Keratinocyte (primary cell): ENCODE data around the gene BEAN1. TPM values are rescaled to one million over a fixed set of nuclear protein-coding genes. Genes with fewer than 3 reads are reported as not detected.

Experiments used
- DNase-seq: peaks from one replicate; pipeline ENCODE4 v3.0.0-alpha.2; 2011; ENCODE audit warnings: low read depth, missing footprints, low spot score
- FAIRE-seq: peaks from 2 replicates; lab custom pipeline; 2011; peaks lifted over from hg19 to GRCh38; lab: Jason Lieb, UNC
- H2AFZ ChIP-seq: 2 replicates; pipeline ENCODE4 v1.6.0; 2012; ENCODE audit warnings: low read length, control low read depth, inconsistent platforms; ENCODE audit not compliant: control insufficient read depth
- H3K27ac ChIP-seq: 2 replicates; pipeline ENCODE4 v1.5.1; 2011; ENCODE audit warnings: low read length; ENCODE audit not compliant: control insufficient read depth, insufficient read depth
- H3K27me3 ChIP-seq: 3 replicates; pipeline ENCODE4 v1.6.0; 2011; ENCODE audit warnings: low read length; ENCODE audit not compliant: control insufficient read depth, insufficient read depth; ENCODE audit errors: extremely low read depth
- H3K36me3 ChIP-seq, 2 experiments: 2 replicates in 1 of 2; 3 replicates in 1 of 2; pipeline ENCODE4 v1.5.1; 2011; ENCODE audit warnings: low read length in 2 of 2, mild to moderate bottlenecking in 1 of 2; ENCODE audit not compliant: control insufficient read depth in 2 of 2, insufficient read depth in 2 of 2; ENCODE audit errors: extremely low read depth in 1 of 2
- H3K4me1 ChIP-seq: 3 replicates; pipeline ENCODE4 v1.5.1; 2011; ENCODE audit warnings: low read length; ENCODE audit not compliant: control insufficient read depth, insufficient read depth; ENCODE audit errors: extremely low read depth
- H3K4me2 ChIP-seq: 3 replicates; pipeline ENCODE4 v1.6.0; 2011; ENCODE audit warnings: low read depth, low read length; ENCODE audit not compliant: control insufficient read depth, insufficient read depth; ENCODE audit errors: extremely low read depth
- H3K4me3 ChIP-seq, 3 experiments: fragments of 200-600 bp in 1 of 3; sonication (generic) in 1 of 3; 2 replicates in 2 of 3; 3 replicates in 1 of 3; pipeline ENCODE4 v1.5.1; 2011 to 2016; ENCODE audit warnings: low read length in 3 of 3, mild to moderate bottlenecking in 3 of 3, control low read depth in 2 of 3, inconsistent platforms in 1 of 3, low read depth in 1 of 3, mixed read lengths in 1 of 3, mixed run types in 1 of 3, moderate library complexity in 1 of 3; ENCODE audit not compliant: control insufficient read depth in 2 of 3, insufficient read depth in 2 of 3; ENCODE audit errors: extremely low read depth in 1 of 3
- H3K79me2 ChIP-seq: 2 replicates; pipeline ENCODE4 v1.6.0; 2012; ENCODE audit warnings: low read length; ENCODE audit not compliant: control insufficient read depth, insufficient read depth
- H3K9ac ChIP-seq: 3 replicates; pipeline ENCODE4 v1.6.0; 2011; ENCODE audit warnings: low read length; ENCODE audit not compliant: control insufficient read depth, insufficient read depth; ENCODE audit errors: extremely low read depth
- H3K9me1 ChIP-seq: 3 replicates; pipeline ENCODE4 v1.6.0; 2011; ENCODE audit warnings: low read length; ENCODE audit not compliant: control insufficient read depth, insufficient read depth; ENCODE audit errors: extremely low read depth
- H3K9me3 ChIP-seq: 2 replicates; pipeline ENCODE4 v1.5.1; 2012; ENCODE audit warnings: low read depth, low read length; ENCODE audit not compliant: control insufficient read depth
- H4K20me1 ChIP-seq: 3 replicates; pipeline ENCODE4 v1.6.0; 2011; ENCODE audit warnings: low read length; ENCODE audit not compliant: control insufficient read depth, insufficient read depth; ENCODE audit errors: extremely low read depth
- EZH2 ChIP-seq: IDR thresholded peaks from one replicate; pipeline ENCODE4 v1.6.1; 2012; ENCODE audit warnings: inconsistent platforms, mild to moderate bottlenecking, low read length, moderate library complexity
- dilution Hi-C: fragments of 300-500 bp; cut with MboI; formaldehyde crosslinking; loops from one replicate; pipeline ENCODE4 v1.7.0; 2020; ENCODE audit warnings: low sequenced_read_pairs; ENCODE audit not compliant: extremely low pct_ligation_motif_present
- polyA plus RNA-seq, 5 experiments: library from polyadenylated mRNA; depleted of rRNA in 3 of 5; stranded (reverse) in 3 of 5; stranded (forward) in 1 of 5; unstranded in 1 of 5; fragments of >200 nt; gene quantifications; 1 replicate in 1 of 5; 2 replicates in 3 of 5; 3 replicates in 1 of 5; pipeline versions ENCODE4 v1.2.1 to v1.2.3, GENCODE V29; 2011 to 2012; ENCODE audit warnings: missing spikeins in 2 of 5, low read depth in 1 of 5, low replicate concordance in 1 of 5
- TF ChIP-seq, protein P1 (sequence below), 3 experiments: IDR thresholded peaks in 1 of 3; conservative IDR thresholded peaks in 1 of 3; optimal IDR thresholded peaks in 1 of 3; 2 replicates in 2 of 3; 3 replicates in 1 of 3; pipeline versions ENCODE3 to v1.5.1; 2011; ENCODE audit warnings: low read length in 3 of 3, mild to moderate bottlenecking in 3 of 3, moderate library complexity in 2 of 3, control low read depth in 1 of 3, inconsistent platforms in 1 of 3; ENCODE audit not compliant: insufficient read depth in 2 of 3; ENCODE audit errors: extremely low read depth in 1 of 3

Gene BEAN1
- polyA plus RNA-seq, 1 donor (not counting 4 experiments of a cell fraction or from before 2014, with no cell fraction given), result 0.24 TPM

DNA sequence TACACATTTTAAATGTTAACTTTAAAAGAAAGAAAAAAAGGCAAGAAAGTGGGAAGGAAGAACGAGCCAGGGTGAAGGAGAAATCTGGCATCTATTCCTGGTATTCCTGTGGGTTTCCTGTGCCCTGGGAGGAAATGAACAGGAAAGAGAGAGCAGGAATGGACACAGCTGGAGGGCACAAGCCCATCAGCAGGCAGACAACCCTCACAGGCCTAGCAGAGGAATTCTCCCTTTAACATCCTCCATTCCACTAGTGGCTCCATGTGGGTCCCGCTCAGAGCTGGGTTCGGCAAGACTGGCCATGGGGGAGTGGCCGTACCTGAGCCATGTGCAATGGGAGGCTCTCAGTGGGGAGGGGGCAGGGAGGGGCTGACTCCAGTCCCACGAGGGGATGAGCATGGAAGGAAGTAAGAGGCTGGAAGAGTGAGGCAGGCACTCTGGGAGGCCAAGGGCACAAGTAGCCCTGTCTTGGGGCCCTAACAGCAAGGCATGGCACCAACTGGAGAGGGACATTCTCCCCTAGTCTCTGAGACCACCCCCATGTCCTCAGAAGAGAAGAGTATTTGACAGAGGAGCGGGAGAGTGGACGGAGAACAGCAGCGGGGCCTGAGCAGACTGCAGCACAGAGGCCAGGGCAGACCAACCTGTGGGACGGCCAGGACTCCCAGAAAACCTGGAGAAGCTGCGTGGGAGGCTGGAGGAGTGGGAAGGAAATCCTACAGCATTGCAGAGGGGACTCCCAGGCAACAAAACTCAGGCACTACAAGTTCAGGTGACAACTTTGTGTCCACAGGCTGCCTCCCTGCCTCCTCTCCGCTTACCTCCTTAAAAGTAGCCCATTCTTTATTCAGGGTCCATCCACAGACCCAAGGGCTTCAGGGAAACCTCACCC lies 92.6 kb downstream of the BEAN1 start:
- dilution Hi-C loops, result no loop called here

DNA sequence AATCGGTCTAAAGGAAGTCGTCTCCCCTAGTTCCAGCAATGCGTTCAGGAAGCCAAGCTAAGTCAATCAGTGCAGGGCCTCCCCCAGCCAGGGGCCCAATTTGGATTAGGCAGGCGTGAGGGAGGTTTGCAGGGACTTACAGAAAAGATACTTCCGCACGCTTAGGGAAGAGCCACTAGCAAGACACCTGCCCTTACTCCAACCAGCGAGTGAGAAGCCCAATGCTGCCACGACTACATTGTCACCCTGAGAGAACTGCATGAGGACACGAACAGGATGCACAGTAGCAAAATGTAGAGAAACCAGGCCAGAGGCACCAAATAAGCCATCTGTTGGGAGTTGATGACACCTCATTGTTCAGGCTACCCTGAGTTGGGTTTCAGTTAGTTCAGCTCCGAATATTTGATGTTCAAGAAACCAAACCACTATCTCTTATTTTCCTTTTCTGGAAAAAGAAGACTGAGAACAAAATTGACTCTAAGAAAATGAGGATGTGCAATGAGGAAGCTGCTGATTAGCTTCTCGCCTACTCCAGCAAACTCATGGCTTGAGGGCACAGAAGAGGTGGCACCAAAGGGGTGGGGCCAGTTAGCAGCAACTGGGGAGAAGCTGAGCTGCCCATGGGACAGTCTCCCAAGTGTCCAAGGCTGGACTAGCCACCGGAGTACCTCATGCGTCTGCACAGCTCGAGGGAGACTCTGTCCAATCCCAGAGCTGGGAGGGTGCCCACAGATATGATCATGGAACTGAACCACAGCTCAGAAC lies 93.5 kb downstream of the BEAN1 start:
- no peaks in the 10 kb centered on the region for H3K79me2 ChIP-seq
- H3K4me2 ChIP-seq, result no peak overlapping the region
- H2AFZ ChIP-seq, result no peak overlapping the region
- H4K20me1 ChIP-seq, result no peaks in the 10 kb centered on the region
- H3K4me1 ChIP-seq, result peaks cover 51% of the 10 kb centered on the region
- no peaks in the 10 kb centered on the region for H3K9me3 ChIP-seq
- H3K9me1 ChIP-seq, result peaks cover 3% of the 10 kb centered on the region
- no peak overlapping the region for H3K4me3 ChIP-seq
- dilution Hi-C loops, result no loop called here
- H3K27ac ChIP-seq, result no peak overlapping the region
- H3K27me3 ChIP-seq, result no peaks in the 10 kb centered on the region
- H3K9ac ChIP-seq, result no peak overlapping the region
- H3K36me3 ChIP-seq, result peaks cover 0 to 1% of the 10 kb centered on the region in 2 experiments
- TF ChIP-seq EZH2, result no peak
- TF ChIP-seq, protein P1, sequence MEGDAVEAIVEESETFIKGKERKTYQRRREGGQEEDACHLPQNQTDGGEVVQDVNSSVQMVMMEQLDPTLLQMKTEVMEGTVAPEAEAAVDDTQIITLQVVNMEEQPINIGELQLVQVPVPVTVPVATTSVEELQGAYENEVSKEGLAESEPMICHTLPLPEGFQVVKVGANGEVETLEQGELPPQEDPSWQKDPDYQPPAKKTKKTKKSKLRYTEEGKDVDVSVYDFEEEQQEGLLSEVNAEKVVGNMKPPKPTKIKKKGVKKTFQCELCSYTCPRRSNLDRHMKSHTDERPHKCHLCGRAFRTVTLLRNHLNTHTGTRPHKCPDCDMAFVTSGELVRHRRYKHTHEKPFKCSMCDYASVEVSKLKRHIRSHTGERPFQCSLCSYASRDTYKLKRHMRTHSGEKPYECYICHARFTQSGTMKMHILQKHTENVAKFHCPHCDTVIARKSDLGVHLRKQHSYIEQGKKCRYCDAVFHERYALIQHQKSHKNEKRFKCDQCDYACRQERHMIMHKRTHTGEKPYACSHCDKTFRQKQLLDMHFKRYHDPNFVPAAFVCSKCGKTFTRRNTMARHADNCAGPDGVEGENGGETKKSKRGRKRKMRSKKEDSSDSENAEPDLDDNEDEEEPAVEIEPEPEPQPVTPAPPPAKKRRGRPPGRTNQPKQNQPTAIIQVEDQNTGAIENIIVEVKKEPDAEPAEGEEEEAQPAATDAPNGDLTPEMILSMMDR (optimal IDR thresholded peaks at IDR 0.05 in 1 of 3, IDR thresholded peaks at IDR 0.05 in 1 of 3, conservative IDR thresholded peaks at IDR 0.05 in 1 of 3; ENCODE audit: extremely low read depth in 1 of 3, insufficient read depth in 2 of 3, low read length in 3 of 3), result no peak
- DNase-seq (no peak), FAIRE-seq (no peak)

More for the DNA sequence above, 92.6 kb downstream of the BEAN1 start:
- Histone ChIP-seq H3K79me2 (no peaks in the 10 kb centered on the region), H2AFZ (no peak overlapping the region), H3K27me3 (no peaks in the 10 kb centered on the region), H3K4me1 (peaks cover 52% of the 10 kb centered on the region), H3K36me3 (peaks cover 0 to 6% of the 10 kb centered on the region in 2 experiments), H3K9me3 (no peaks in the 10 kb centered on the region), H3K27ac (no peak overlapping the region), H3K4me3 (no peak overlapping the region), H3K9me1 (peaks cover 3% of the 10 kb centered on the region), H3K4me2 (no peak overlapping the region), H4K20me1 (no peaks in the 10 kb centered on the region), H3K9ac (no peak overlapping the region)
- FAIRE-seq (no peak), DNase-seq (no peak)
- TF ChIP-seq EZH2, result no peak
- TF ChIP-seq, protein P1 (optimal IDR thresholded peaks at IDR 0.05 in 1 of 3, IDR thresholded peaks at IDR 0.05 in 1 of 3, conservative IDR thresholded peaks at IDR 0.05 in 1 of 3; ENCODE audit: extremely low read depth in 1 of 3, insufficient read depth in 2 of 3, low read length in 3 of 3), result no peak
